GM21360 (cell line): ENCODE data around the gene PCNX2.

Source experiments
- ATAC-seq: cut with Tn5 transposase; IDR thresholded peaks from one replicate; pipeline ENCODE4 v1.9.1; 2021; ENCODE audit warnings: mild to moderate bottlenecking, moderate library complexity; ENCODE audit not compliant: unreplicated experiment

Gene PCNX2

DNA sequence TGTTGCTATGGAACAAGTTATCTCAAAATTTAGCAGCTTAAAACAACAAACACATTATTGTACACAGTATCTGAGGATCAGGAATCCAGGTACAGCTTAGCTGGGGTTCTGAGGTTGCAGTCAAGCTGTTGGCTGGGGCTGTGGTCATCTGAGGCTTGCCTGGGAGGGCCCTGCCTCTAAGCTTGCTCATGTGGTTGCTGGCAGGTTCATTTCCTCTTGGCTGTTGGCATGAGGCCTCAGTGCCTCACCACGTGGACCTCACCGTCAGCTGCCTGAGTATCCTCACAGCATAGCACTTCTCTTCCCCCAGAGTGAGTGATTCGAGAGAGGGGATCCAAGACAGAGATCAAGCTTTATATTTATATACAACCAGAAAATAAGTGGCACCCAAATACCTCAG, 326.6 kb downstream of the PCNX2 start:
- no peak for ATAC-seq

GRCh38 chr1:232968391-232968790, 327.1 kb downstream of the PCNX2 start:
- ATAC-seq: no peak

DNA sequence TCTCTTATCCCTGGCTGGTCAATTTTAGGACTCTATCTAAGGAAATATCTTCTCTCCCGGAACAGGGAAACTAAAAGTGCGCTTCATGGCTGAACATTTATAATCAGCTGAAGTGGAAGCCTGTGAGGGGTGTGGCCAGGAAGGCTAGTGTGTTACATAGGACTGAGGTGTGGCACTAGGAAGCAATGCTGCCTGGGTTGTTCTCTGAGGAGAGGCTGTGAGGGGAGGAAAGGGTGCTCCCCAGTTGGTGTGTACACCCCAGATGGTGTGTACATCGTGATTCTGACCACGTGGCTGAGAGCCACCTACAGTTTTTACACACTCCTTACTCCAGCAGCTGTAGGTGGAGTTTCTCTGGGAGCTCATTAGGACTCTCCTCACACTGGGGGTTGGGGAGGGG, 328.9 kb downstream of the PCNX2 start:
- ATAC-seq: no peak

- ATAC-seq: no peak
These were observed 329.7 kb downstream of the PCNX2 start for GRCh38 chr1:232965912-232966217.

GRCh38 chr1:232965124-232965911, 330.2 kb downstream of the PCNX2 start:
- ATAC-seq: peak; percentile 57

DNA sequence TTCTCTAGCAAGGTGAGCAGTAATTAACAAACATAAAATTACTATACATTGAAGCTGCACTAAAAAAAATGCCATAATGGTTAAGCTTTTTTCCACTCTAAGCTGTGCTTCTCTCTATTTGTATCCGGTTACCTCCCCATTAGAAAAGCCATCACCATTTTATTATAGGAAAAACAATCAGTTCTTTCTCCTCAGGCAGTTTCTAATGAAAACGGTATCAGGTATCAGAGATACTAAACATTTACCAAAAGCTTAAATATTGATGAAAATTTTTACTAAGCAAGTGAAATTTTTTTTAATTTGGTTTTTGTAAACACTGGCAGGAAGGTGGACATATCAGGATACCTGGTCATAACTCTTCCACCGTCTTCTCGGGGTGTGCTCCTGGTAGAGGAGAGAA, 330.9 kb downstream of the PCNX2 start:
- ATAC-seq: no peak

DNA sequence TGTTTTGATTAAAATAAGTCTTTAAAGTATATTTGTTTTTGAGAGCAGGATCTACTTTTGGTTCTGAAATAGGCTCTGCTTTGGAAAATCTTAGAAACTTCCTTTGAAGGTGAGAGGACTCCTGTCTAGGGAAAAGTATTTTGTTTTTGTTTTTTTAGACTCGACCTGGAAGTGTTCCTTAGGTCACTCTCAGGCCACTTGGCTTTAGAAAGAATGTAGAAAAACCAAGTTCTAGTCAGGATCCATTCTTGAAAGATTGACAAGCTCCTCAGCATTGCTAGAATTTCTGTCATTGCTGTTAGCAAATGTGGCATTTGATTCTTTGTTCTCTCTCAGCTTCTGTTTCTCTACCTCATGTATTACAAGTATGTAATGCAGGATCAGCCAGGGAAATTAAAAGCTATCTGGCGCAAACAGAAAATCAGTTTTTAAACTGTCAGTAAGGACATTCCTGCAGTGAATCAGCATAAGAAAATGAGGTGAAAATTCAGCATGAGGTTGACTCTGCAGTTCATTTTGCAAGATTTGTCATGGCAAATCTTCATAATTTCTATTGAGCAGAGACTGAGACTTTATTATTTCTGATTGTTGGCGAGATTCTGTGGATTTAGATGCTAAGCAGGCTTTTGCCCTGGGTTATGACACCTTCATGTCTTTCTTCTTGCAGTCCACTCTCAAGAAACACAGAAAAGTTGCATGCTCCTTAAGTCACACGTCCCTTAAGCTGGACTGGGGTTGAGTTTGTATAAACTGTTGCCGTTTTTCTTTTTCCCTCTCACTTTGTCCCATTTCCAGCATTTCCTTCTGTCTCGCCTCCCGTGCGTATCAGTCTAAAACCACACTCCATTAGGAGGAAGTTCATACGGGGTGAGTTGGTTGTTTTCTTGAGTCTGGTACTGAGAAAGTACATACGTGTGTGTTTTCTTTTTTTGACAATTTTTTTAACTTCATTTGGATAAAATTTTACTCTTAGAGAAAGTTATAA, 332.5 kb downstream of the PCNX2 start:
- no peak for ATAC-seq

- no peak for ATAC-seq
These were observed 337.5 kb downstream of the PCNX2 start for GRCh38 chr1:232958067-232958466.

DNA sequence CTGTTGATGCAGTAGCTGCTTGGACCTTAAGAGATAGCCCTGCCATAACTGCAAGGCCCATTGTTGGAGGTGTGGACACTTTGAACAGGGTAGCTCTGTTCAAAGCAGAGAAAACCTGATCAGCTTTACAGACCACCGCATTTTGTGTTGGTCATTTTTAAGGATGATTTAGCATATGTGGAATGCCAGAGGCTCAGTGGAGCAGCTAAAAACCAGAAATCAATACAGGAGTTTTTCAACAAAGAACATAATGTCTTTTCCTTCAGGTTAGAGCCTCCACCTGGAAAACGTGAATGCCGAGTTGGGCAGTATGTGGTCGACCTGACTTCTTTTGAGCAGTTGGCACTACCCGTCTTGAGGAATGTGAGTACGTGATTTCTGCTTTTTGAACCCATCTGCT, 339.4 kb downstream of the PCNX2 start:
- ATAC-seq: no peak

- ATAC-seq: no peak
These were observed 340.7 kb downstream of the PCNX2 start for GRCh38 chr1:232954594-232955365.

GRCh38 chr1:232952514-232953499, 342.7 kb downstream of the PCNX2 start:
- peak; percentile 56 for ATAC-seq

DNA sequence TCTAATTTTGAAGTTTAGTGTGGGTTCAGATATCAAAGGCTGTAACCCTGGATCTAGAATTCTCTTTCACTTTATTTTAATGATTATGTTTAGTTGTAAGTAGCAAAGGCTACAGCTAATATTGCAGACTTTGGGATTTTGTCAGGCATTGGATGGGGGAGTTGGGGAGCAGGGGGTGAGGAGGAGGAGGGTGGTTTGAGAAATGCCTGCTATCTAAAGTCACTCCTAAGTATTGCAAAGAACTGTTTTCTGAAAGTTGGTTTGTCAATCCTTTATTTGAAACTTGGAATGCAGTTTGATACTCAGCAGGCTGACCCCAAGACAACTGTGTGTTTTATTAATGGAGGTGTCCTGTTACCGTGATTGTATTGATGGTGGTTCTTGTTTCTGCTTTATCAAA, 343.9 kb downstream of the PCNX2 start:
- ATAC-seq: no peak

- ATAC-seq: no peak
These were observed 344.3 kb downstream of the PCNX2 start for GRCh38 chr1:232951180-232951579.

GRCh38 chr1:232950197-232951176, 345.0 kb downstream of the PCNX2 start, which contains the start of gene NTPCR:
TSS of gene NTPCR (plus strand) at chr1:232950611. CDS start at chr1:232950711, 100 bp downstream.
- peak; percentile 84 for ATAC-seq

GRCh38 chr1:232949636-232950196, 345.8 kb downstream of the PCNX2 start:
- ATAC-seq: no peak

GRCh38 chr1:232944347-232944746, 351.2 kb downstream of the PCNX2 start:
- ATAC-seq: peak; percentile 1

DNA sequence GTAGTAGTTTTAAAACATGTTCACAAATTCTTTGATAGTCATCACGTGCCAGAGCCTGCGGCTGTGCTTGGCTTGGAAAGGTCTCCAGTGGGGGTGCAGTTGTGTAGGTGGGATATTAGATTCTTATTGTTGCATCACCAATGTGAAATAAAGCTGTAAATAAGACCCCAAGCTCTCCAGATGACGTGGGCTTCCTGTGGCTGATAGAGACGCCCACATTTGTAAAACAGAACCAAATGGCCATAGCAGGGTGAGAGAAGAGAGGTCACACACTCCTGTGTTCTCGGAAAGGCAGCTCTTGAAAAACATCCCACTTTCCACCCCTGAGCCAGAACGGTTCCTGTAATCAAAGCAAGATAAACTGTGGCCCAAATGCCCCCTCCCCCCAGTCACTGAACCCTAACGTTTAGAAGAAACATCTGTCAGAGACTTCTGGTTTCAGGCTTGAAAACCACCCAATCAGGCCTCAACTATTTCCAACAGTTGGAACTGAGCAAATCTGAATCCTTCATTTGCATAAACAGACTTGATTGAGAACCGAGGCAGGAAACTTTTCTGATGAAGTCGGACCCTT, 351.8 kb downstream of the PCNX2 start:
- ATAC-seq: peak; percentile 75
